ENCODE measurements around the gene ICAM1.

DNA sequence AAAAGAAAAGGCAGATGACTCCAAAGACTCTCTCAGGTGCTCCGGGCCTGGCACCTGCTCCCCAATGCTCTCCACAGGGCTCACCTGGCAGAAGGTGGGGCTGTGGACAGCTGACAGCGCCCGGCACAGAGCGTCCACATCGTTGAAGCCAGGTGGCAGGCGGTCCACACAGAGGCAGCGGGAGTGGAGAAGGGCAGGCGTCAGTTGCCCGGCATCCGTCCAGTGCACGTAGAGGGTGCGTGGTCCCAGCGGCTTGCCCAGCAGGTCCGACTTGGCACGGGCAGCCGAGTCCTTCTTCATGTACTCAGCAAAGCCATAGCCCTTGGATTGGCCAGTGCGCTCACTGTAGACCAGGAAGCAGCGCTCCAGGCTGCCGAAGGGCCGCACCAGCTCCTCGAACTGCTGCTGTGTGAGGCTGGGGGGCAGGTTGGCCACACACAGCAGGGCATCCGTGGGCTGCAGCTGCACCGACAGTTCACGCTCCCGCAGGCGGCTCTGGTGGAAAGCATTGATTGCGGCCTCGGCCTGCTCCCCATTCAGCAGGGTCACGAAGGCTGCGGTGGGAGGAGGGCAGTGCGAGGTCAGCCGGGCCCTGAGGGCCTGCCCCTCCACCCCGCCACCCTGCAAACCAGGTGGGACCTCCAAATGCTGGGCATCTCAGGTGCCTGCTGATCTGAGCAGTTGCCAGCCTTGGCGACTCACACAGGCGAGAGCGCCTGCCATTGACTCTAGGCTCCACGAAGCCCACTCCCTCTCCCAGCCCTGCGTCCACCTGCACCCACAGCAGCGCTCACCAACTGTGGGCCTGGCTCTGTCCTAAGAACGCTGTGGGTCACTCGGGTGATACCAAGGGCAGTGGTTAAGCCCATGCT is 57.9 kb downstream of the ICAM1 start:
- TF ChIP-seq CTCF (IDR thresholded peaks at IDR 0.05) (no peak), POLR2A (IDR thresholded peaks at IDR 0.05) (no peak), EP300 (IDR thresholded peaks at IDR 0.05) (no peak)
